Endothelial cell of umbilical vein (primary cell): ENCODE results near the gene ZBTB33. TPM values are rescaled to one million over a fixed set of nuclear protein-coding genes. Genes with fewer than 3 reads are reported as not detected.

Experiments
- polyA plus RNA-seq, 4 experiments: library from polyadenylated mRNA; depleted of rRNA in 3 of 4; stranded (reverse) in 3 of 4; unstranded in 1 of 4; fragments of >200 nt; gene quantifications; 2 replicates each; pipeline versions ENCODE4 v1.2.1 to v1.2.3, GENCODE V29; 2011 to 2012; ENCODE audit warnings: missing spikeins in 1 of 4
- total RNA-seq: library from RNA; stranded (reverse); gene quantifications from 2 replicates; pipeline ENCODE4 v1.2.3, GENCODE V29; 2021

Gene ZBTB33
- total and polyA plus RNA-seq, 2 donors (not counting 3 experiments of a cell fraction or from before 2014, with no cell fraction given), result 3.7 to 16.3 TPM

Other genes with a start within 250 kb of the ZBTB33 start
- not detected in 2 replicates for gene RHOXF2B, start 173.1 kb upstream of the ZBTB33 start, total RNA-seq
- gene RHOXF2B, start 173.1 kb upstream of the ZBTB33 start, polyA plus RNA-seq, result not detected in 2 replicates
- not detected in 2 replicates for gene RHOXF1, start 134.9 kb upstream of the ZBTB33 start, total RNA-seq
- not detected in 2 replicates for gene RHOXF1, start 134.9 kb upstream of the ZBTB33 start, polyA plus RNA-seq
- gene RHOXF2, start 92.2 kb upstream of the ZBTB33 start, total RNA-seq, result not detected in 2 replicates
- gene RHOXF2, start 92.2 kb upstream of the ZBTB33 start, polyA plus RNA-seq, result not detected in 2 replicates
- gene TMEM255A, start 60.6 kb downstream of the ZBTB33 start, total RNA-seq, result not detected in 2 replicates
- not detected in 2 replicates for gene TMEM255A, start 60.6 kb downstream of the ZBTB33 start, polyA plus RNA-seq
- not detected in 2 replicates for gene ATP1B4, start 111.3 kb downstream of the ZBTB33 start, total RNA-seq
- not detected in 2 replicates for gene ATP1B4, start 111.3 kb downstream of the ZBTB33 start, polyA plus RNA-seq
- 128 and 135 TPM in 2 replicates for gene LAMP2, start 218.5 kb downstream of the ZBTB33 start, total RNA-seq
- gene LAMP2, start 218.5 kb downstream of the ZBTB33 start, polyA plus RNA-seq, result 104 and 108 TPM in 2 replicates